ENCODE results near the gene MAPK8.

DNA sequence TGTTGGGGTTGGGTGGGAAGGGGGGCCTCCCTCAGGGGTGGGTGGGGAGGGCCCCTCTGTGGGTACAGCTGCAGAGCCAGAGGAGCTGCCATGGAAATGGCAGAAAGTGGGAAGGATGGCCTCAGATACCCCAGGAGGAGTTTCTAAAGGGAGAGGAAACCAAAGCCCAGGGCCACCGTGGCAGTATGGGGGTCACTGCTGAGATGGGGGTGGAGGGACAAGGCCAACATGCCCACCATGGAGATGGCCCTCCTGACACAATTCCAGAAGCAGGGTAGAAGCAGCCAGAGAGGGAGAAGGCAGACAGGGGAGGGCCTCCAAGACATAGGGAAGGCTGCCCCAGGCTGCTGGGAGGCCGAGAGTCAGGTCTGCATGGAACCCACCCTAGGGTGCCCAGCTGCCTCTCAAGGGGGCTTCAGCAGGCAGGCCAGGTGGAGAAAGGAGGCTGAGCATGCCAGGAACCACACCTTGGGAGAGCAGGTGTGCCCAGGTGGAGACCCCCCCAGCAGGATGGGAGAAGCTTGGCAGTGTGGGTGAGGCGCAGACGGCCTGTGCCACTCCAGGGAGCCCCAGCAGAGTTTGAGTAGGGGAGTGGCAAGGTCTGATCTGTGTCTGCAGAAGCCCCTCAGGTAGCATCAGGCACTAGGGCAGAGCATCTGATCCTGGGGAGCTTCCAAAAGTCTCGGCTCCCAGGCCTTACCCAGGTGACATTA lies 151.6 kb downstream of the MAPK8 start:
- TF ChIP-seq, protein P1, sequence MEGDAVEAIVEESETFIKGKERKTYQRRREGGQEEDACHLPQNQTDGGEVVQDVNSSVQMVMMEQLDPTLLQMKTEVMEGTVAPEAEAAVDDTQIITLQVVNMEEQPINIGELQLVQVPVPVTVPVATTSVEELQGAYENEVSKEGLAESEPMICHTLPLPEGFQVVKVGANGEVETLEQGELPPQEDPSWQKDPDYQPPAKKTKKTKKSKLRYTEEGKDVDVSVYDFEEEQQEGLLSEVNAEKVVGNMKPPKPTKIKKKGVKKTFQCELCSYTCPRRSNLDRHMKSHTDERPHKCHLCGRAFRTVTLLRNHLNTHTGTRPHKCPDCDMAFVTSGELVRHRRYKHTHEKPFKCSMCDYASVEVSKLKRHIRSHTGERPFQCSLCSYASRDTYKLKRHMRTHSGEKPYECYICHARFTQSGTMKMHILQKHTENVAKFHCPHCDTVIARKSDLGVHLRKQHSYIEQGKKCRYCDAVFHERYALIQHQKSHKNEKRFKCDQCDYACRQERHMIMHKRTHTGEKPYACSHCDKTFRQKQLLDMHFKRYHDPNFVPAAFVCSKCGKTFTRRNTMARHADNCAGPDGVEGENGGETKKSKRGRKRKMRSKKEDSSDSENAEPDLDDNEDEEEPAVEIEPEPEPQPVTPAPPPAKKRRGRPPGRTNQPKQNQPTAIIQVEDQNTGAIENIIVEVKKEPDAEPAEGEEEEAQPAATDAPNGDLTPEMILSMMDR (tag by site-specific recombination; IDR thresholded peaks at IDR 0.05): no peak
- TF ChIP-seq MYNN (tag by site-specific recombination; IDR thresholded peaks at IDR 0.05; ENCODE audit: borderline replicate concordance): no peak
- TF ChIP-seq, protein P2, sequence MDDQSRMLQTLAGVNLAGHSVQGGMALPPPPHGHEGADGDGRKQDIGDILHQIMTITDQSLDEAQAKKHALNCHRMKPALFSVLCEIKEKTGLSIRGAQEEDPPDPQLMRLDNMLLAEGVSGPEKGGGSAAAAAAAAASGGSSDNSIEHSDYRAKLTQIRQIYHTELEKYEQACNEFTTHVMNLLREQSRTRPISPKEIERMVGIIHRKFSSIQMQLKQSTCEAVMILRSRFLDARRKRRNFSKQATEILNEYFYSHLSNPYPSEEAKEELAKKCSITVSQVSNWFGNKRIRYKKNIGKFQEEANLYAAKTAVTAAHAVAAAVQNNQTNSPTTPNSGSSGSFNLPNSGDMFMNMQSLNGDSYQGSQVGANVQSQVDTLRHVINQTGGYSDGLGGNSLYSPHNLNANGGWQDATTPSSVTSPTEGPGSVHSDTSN (CRISPR knock-in tag; IDR thresholded peaks at IDR 0.05): no peak
- TF ChIP-seq, protein P3, sequence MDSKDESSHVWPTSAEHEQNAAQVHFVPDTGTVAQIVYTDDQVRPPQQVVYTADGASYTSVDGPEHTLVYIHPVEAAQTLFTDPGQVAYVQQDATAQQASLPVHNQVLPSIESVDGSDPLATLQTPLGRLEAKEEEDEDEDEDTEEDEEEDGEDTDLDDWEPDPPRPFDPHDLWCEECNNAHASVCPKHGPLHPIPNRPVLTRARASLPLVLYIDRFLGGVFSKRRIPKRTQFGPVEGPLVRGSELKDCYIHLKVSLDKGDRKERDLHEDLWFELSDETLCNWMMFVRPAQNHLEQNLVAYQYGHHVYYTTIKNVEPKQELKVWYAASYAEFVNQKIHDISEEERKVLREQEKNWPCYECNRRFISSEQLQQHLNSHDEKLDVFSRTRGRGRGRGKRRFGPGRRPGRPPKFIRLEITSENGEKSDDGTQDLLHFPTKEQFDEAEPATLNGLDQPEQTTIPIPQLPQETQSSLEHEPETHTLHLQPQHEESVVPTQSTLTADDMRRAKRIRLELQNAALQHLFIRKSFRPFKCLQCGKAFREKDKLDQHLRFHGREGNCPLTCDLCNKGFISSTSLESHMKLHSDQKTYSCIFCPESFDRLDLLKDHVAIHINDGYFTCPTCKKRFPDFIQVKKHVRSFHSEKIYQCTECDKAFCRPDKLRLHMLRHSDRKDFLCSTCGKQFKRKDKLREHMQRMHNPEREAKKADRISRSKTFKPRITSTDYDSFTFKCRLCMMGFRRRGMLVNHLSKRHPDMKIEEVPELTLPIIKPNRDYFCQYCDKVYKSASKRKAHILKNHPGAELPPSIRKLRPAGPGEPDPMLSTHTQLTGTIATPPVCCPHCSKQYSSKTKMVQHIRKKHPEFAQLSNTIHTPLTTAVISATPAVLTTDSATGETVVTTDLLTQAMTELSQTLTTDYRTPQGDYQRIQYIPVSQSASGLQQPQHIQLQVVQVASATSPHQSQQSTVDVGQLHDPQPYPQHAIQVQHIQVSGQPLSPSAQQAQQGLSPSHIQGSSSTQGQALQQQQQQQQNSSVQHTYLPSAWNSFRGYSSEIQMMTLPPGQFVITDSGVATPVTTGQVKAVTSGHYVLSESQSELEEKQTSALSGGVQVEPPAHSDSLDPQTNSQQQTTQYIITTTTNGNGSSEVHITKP (tag by site-specific recombination; IDR thresholded peaks at IDR 0.05): no peak
- TF ChIP-seq ZNF530 (tag by site-specific recombination; IDR thresholded peaks at IDR 0.05; ENCODE audit: low read depth): no peak
- no peak for TF ChIP-seq ZNF501 (tag by site-specific recombination; IDR thresholded peaks at IDR 0.05)
- no peak for TF ChIP-seq ZNF776 (tag by site-specific recombination; IDR thresholded peaks at IDR 0.05; ENCODE audit: borderline replicate concordance)
- no peak for TF ChIP-seq TCF7L2 (IDR thresholded peaks at IDR 0.05; ENCODE audit: borderline replicate concordance, low read depth, low read length)
- TF ChIP-seq, protein P4, sequence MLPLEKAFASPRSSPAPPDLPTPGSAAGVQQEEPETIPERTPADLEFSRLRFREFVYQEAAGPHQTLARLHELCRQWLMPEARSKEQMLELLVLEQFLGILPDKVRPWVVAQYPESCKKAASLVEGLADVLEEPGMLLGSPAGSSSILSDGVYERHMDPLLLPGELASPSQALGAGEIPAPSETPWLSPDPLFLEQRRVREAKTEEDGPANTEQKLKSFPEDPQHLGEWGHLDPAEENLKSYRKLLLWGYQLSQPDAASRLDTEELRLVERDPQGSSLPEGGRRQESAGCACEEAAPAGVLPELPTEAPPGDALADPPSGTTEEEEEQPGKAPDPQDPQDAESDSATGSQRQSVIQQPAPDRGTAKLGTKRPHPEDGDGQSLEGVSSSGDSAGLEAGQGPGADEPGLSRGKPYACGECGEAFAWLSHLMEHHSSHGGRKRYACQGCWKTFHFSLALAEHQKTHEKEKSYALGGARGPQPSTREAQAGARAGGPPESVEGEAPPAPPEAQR (tag by site-specific recombination; IDR thresholded peaks at IDR 0.05): no peak
- no peak for TF ChIP-seq MEIS1 (CRISPR knock-in tag; IDR thresholded peaks at IDR 0.05; ENCODE audit: borderline replicate concordance)
- TF ChIP-seq, protein P5, sequence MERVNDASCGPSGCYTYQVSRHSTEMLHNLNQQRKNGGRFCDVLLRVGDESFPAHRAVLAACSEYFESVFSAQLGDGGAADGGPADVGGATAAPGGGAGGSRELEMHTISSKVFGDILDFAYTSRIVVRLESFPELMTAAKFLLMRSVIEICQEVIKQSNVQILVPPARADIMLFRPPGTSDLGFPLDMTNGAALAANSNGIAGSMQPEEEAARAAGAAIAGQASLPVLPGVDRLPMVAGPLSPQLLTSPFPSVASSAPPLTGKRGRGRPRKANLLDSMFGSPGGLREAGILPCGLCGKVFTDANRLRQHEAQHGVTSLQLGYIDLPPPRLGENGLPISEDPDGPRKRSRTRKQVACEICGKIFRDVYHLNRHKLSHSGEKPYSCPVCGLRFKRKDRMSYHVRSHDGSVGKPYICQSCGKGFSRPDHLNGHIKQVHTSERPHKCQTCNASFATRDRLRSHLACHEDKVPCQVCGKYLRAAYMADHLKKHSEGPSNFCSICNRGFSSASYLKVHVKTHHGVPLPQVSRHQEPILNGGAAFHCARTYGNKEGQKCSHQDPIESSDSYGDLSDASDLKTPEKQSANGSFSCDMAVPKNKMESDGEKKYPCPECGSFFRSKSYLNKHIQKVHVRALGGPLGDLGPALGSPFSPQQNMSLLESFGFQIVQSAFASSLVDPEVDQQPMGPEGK (tag by site-specific recombination; IDR thresholded peaks at IDR 0.05): no peak
- TF ChIP-seq, protein P6, sequence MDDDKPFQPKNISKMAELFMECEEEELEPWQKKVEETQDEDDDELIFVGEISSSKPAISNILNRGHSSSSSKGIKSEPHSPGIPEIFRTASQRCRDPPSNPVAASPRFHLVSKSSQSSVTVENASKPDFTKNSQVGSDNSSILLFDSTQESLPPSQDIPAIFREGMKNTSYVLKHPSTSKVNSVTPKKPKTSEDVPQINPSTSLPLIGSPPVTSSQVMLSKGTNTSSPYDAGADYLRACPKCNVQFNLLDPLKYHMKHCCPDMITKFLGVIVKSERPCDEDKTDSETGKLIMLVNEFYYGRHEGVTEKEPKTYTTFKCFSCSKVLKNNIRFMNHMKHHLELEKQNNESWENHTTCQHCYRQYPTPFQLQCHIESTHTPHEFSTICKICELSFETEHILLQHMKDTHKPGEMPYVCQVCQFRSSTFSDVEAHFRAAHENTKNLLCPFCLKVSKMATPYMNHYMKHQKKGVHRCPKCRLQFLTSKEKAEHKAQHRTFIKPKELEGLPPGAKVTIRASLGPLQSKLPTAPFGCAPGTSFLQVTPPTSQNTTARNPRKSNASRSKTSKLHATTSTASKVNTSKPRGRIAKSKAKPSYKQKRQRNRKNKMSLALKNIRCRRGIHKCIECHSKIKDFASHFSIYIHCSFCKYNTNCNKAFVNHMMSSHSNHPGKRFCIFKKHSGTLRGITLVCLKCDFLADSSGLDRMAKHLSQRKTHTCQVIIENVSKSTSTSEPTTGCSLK (tag by site-specific recombination; IDR thresholded peaks at IDR 0.05): no peak
- no peak for TF ChIP-seq GLI2 (tag by site-specific recombination; IDR thresholded peaks at IDR 0.05; ENCODE audit: borderline replicate concordance, low read depth)

Measured in HEK293 (cell line).